ENCODE data around the gene ARV1.

- TF ChIP-seq, protein P1, sequence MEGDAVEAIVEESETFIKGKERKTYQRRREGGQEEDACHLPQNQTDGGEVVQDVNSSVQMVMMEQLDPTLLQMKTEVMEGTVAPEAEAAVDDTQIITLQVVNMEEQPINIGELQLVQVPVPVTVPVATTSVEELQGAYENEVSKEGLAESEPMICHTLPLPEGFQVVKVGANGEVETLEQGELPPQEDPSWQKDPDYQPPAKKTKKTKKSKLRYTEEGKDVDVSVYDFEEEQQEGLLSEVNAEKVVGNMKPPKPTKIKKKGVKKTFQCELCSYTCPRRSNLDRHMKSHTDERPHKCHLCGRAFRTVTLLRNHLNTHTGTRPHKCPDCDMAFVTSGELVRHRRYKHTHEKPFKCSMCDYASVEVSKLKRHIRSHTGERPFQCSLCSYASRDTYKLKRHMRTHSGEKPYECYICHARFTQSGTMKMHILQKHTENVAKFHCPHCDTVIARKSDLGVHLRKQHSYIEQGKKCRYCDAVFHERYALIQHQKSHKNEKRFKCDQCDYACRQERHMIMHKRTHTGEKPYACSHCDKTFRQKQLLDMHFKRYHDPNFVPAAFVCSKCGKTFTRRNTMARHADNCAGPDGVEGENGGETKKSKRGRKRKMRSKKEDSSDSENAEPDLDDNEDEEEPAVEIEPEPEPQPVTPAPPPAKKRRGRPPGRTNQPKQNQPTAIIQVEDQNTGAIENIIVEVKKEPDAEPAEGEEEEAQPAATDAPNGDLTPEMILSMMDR (IDR thresholded peaks at IDR 0.05), result no peak
- TF ChIP-seq REST (IDR thresholded peaks at IDR 0.05; ENCODE audit: insufficient read depth in 1 of 2, low read depth in 2 of 2, low read length in 1 of 2), result no peak
Observed at GRCh38 chr1:231046730-231047395, 68.0 kb downstream of the ARV1 start.

All from Panc1 (cell line).